ENCODE results near the gene HOXB13. TPM values are rescaled to one million over a fixed set of nuclear protein-coding genes. Genes with fewer than 3 reads are reported as not detected.

The HOXB13 gene
- total RNA-seq, 1 donor from 2014 or later, result not detected

GRCh38 chr17:48737330-48738043 lies 8.9 kb upstream of the HOXB13 start:
- peaks cover 87 to 97% (median 94%) of the 10 kb centered on the region in 3 donors for H3K27me3 ChIP-seq (ENCODE audit: control insufficient read depth in 3 of 3, insufficient read depth in 3 of 3, low read length in 3 of 3)
- no peaks in the 10 kb centered on the region for H3K9me3 ChIP-seq (ENCODE audit: control insufficient read depth in 3 of 3, low read length in 3 of 3)
- no peak overlapping the region for H3K27ac ChIP-seq (ENCODE audit: low read depth, low read length)
- H3K4me1 ChIP-seq (ENCODE audit: control insufficient read depth in 3 of 3, insufficient read depth in 3 of 3, low read length in 3 of 3), result no peaks in the 10 kb centered on the region
- H3K4me3 ChIP-seq (ENCODE audit: low read length in 3 of 3), result no peak overlapping the region
- H3K36me3 ChIP-seq (ENCODE audit: control insufficient read depth in 3 of 3, insufficient read depth in 3 of 3, low read length in 3 of 3), result no peaks in the 10 kb centered on the region
- no peak overlapping the region for H3K9ac ChIP-seq (ENCODE audit: low read depth in 1 of 3, low read length in 3 of 3)

DNA sequence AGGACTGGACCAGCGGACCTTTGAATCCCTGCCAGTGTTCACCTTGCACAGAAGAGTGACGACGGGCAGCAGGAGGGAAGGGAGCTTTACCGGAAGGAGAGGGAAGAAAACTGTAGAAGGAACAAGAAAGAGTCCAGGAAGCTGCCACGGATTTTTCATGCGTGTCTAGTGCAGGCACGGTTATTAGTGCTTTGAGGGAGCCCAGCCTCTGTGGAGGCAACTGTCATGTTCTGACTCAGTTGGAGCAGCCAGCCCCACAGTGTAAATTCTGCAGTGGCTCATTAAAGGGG lies 6.5 kb upstream of the HOXB13 start:
- no peaks in the 10 kb centered on the region for H3K36me3 ChIP-seq (ENCODE audit: control insufficient read depth in 3 of 3, insufficient read depth in 3 of 3, low read length in 3 of 3)
- H3K27me3 ChIP-seq (ENCODE audit: control insufficient read depth in 3 of 3, insufficient read depth in 3 of 3, low read length in 3 of 3), result peaks cover 89 to 97% (median 91%) of the 10 kb centered on the region in 3 donors
- H3K4me3 ChIP-seq (ENCODE audit: low read length in 3 of 3), result no peak overlapping the region
- no peaks in the 10 kb centered on the region for H3K9me3 ChIP-seq (ENCODE audit: control insufficient read depth in 3 of 3, low read length in 3 of 3)
- H3K27ac ChIP-seq (ENCODE audit: low read depth, low read length), result no peak overlapping the region
- no peak overlapping the region for H3K9ac ChIP-seq (ENCODE audit: low read depth in 1 of 3, low read length in 3 of 3)
- no peaks in the 10 kb centered on the region for H3K4me1 ChIP-seq (ENCODE audit: control insufficient read depth in 3 of 3, insufficient read depth in 3 of 3, low read length in 3 of 3)

DNA sequence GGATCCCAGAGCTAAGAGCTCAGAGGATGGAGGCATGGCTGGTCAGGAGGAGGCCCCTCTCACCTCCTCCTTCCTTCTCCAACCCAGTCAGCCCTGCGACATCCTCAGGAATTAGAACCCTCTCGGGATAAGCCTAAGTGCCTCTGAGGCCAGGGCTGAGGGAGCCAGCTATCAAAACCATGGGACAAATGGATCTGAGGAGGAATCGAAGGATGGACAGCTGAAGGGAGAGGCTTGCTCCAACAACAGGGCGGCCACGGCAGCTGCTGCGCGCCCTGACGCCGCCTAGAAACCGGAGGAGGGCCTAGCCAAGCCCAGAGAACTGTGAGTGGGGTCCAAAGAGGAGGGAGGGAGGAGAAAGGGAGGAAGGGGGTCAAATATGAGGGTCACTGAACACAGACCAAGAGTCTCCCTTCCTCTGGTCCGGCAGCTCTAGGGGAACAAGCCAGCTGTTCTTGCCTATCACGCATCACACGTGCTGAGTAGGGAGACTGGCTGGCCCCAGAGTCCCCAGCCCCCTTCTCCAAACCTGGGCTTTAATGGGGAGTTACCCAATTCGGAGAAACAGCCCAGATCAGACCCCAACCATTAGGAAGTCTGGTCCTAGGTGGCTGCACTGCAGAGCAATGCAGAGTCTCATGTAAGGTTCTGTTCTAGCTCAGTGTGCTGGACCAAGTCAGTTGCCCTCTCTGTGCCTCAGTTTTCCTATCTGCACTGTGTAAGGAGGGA lies 5.9 kb upstream of the HOXB13 start:
- Histone ChIP-seq H3K36me3 (ENCODE audit: control insufficient read depth in 3 of 3, insufficient read depth in 3 of 3, low read length in 3 of 3) (no peaks in the 10 kb centered on the region), H3K27me3 (ENCODE audit: control insufficient read depth in 3 of 3, insufficient read depth in 3 of 3, low read length in 3 of 3) (peaks cover 91 to 97% (median 94%) of the 10 kb centered on the region in 3 donors), H3K4me1 (ENCODE audit: control insufficient read depth in 3 of 3, insufficient read depth in 3 of 3, low read length in 3 of 3) (peaks cover 0 to under 1% (median under 1%) of the 10 kb centered on the region in 3 donors), H3K27ac (ENCODE audit: low read depth, low read length) (no peak overlapping the region), H3K9ac (ENCODE audit: low read depth in 1 of 3, low read length in 3 of 3) (no peak overlapping the region), H3K4me3 (ENCODE audit: low read length in 3 of 3) (no peak overlapping the region), H3K9me3 (ENCODE audit: control insufficient read depth in 3 of 3, low read length in 3 of 3) (no peaks in the 10 kb centered on the region)

- H3K27me3 ChIP-seq (ENCODE audit: control insufficient read depth in 3 of 3, insufficient read depth in 3 of 3, low read length in 3 of 3), result peaks cover 90 to 97% (median 94%) of the 10 kb centered on the region in 3 donors
- no peak overlapping the region for H3K27ac ChIP-seq (ENCODE audit: low read depth, low read length)
- no peak overlapping the region for H3K9ac ChIP-seq (ENCODE audit: low read depth in 1 of 3, low read length in 3 of 3)
- no peak overlapping the region for H3K4me3 ChIP-seq (ENCODE audit: low read length in 3 of 3)
- H3K36me3 ChIP-seq (ENCODE audit: control insufficient read depth in 3 of 3, insufficient read depth in 3 of 3, low read length in 3 of 3), result no peaks in the 10 kb centered on the region
- no peaks in the 10 kb centered on the region for H3K9me3 ChIP-seq (ENCODE audit: control insufficient read depth in 3 of 3, low read length in 3 of 3)
- H3K4me1 ChIP-seq (ENCODE audit: control insufficient read depth in 3 of 3, insufficient read depth in 3 of 3, low read length in 3 of 3), result peaks cover 0 to 5% (median 4%) of the 10 kb centered on the region in 3 donors
Observed at GRCh38 chr17:48733632-48734328, 5.2 kb upstream of the HOXB13 start.

- H3K4me1 ChIP-seq (ENCODE audit: control insufficient read depth in 3 of 3, insufficient read depth in 3 of 3, low read length in 3 of 3), result peaks cover 3 to 13% (median 4%) of the 10 kb centered on the region in 3 donors
- peaks cover 90 to 97% (median 94%) of the 10 kb centered on the region in 3 donors for H3K27me3 ChIP-seq (ENCODE audit: control insufficient read depth in 3 of 3, insufficient read depth in 3 of 3, low read length in 3 of 3)
- H3K27ac ChIP-seq (ENCODE audit: low read depth, low read length), result no peak overlapping the region
- H3K9me3 ChIP-seq (ENCODE audit: control insufficient read depth in 3 of 3, low read length in 3 of 3), result no peaks in the 10 kb centered on the region
- H3K36me3 ChIP-seq (ENCODE audit: control insufficient read depth in 3 of 3, insufficient read depth in 3 of 3, low read length in 3 of 3), result no peaks in the 10 kb centered on the region
- no peak overlapping the region for H3K9ac ChIP-seq (ENCODE audit: low read depth in 1 of 3, low read length in 3 of 3)
- no peak overlapping the region for H3K4me3 ChIP-seq (ENCODE audit: low read length in 3 of 3)
Observed at GRCh38 chr17:48732688-48733629, 4.4 kb upstream of the HOXB13 start.

GRCh38 chr17:48731355-48731754 lies 2.8 kb upstream of the HOXB13 start:
- Histone ChIP-seq H3K4me3 (ENCODE audit: low read length in 3 of 3) (no peak overlapping the region), H3K27ac (ENCODE audit: low read depth, low read length) (no peak overlapping the region), H3K27me3 (ENCODE audit: control insufficient read depth in 3 of 3, insufficient read depth in 3 of 3, low read length in 3 of 3) (peaks cover 91 to 97% (median 96%) of the 10 kb centered on the region in 3 donors), H3K9me3 (ENCODE audit: control insufficient read depth in 3 of 3, low read length in 3 of 3) (no peaks in the 10 kb centered on the region), H3K4me1 (ENCODE audit: control insufficient read depth in 3 of 3, insufficient read depth in 3 of 3, low read length in 3 of 3) (peaks cover 3 to 18% (median 4%) of the 10 kb centered on the region in 3 donors), H3K9ac (ENCODE audit: low read depth in 1 of 3, low read length in 3 of 3) (no peak overlapping the region), H3K36me3 (ENCODE audit: control insufficient read depth in 3 of 3, insufficient read depth in 3 of 3, low read length in 3 of 3) (no peaks in the 10 kb centered on the region)

DNA sequence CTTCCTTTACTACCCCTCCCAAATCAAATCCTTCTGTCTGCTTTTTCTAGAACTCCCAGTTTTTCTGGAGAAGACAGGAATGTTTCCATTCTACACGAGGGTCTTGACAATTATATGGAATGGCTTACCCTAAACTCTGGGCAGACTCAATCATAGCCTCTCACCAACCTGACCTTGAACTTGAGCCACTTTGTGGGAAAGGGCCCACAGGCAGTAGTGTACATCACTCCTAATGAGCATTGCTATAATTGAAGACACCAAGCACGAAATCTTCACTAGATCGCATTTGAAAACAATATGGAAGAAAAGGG lies 1.6 kb upstream of the HOXB13 start:
- peaks cover 3 to 23% (median 6%) of the 10 kb centered on the region in 3 donors for H3K4me1 ChIP-seq (ENCODE audit: control insufficient read depth in 3 of 3, insufficient read depth in 3 of 3, low read length in 3 of 3)
- no peaks in the 10 kb centered on the region for H3K9me3 ChIP-seq (ENCODE audit: control insufficient read depth in 3 of 3, low read length in 3 of 3)
- H3K4me3 ChIP-seq (ENCODE audit: low read length in 3 of 3), result no peak overlapping the region
- H3K27ac ChIP-seq (ENCODE audit: low read depth, low read length), result no peak overlapping the region
- H3K9ac ChIP-seq (ENCODE audit: low read depth in 1 of 3, low read length in 3 of 3), result no peak overlapping the region
- H3K36me3 ChIP-seq (ENCODE audit: control insufficient read depth in 3 of 3, insufficient read depth in 3 of 3, low read length in 3 of 3), result no peaks in the 10 kb centered on the region
- H3K27me3 ChIP-seq (ENCODE audit: control insufficient read depth in 3 of 3, insufficient read depth in 3 of 3, low read length in 3 of 3), result peaks cover 91 to 97% (median 96%) of the 10 kb centered on the region in 3 donors

DNA sequence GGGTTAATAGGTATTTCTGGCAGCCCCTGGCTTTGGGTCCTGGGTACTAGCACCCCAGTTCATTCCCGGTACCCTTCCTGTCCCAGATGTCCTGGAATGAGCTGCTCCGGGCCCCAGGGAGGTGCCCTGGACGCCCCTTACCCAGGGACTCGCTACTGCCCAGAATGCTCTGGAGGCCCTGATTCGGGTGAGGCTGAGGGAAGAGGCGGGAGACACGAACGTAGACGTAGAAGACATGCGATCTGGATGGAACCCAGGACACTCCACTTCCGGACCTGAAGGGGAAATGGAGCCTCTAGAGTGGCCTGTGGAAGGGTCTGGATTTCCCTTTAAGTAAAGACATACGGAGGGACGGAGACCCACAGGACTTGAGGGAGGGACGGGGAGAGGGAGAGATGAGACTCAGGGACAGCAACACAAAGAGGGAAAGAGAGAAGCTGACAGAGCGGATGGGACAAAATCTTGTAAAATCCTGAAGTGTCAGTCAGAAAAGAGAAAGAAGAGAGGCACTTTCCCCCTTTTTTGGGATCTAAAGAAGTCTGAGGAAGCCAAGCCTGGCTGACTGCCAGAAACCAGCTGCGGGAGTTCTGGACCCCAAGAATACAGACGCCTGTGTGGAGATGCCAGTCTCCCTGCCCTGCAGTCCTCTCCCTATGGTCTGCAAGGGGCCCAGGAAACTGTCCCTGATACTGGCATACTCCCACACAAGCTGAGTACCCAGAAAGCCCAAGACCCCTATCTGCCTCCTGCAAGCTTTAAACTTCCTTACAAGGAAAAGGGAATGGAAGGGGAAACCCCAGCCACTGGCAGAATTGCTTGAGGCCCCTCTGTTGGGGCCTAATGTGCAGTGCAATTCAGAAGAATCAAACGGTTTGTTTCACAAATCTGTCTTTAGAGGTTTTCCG lies 1.0 kb upstream of the HOXB13 start:
- Histone ChIP-seq H3K4me3 (ENCODE audit: low read length in 3 of 3) (no peak overlapping the region), H3K27ac (ENCODE audit: low read depth, low read length) (no peak overlapping the region), H3K27me3 (ENCODE audit: control insufficient read depth in 3 of 3, insufficient read depth in 3 of 3, low read length in 3 of 3) (peaks cover 91 to 97% (median 96%) of the 10 kb centered on the region in 3 donors), H3K4me1 (ENCODE audit: control insufficient read depth in 3 of 3, insufficient read depth in 3 of 3, low read length in 3 of 3) (peaks cover 9 to 29% (median 10%) of the 10 kb centered on the region in 3 donors), H3K9ac (ENCODE audit: low read depth in 1 of 3, low read length in 3 of 3) (no peak overlapping the region), H3K36me3 (ENCODE audit: control insufficient read depth in 3 of 3, insufficient read depth in 3 of 3, low read length in 3 of 3) (no peaks in the 10 kb centered on the region), H3K9me3 (ENCODE audit: control insufficient read depth in 3 of 3, low read length in 3 of 3) (no peaks in the 10 kb centered on the region)

All from skeletal muscle tissue (tissue), 4 donors.